SK-N-SH (cell line): Measurements from ENCODE around the gene ACACA. TPM values are rescaled to one million over a fixed set of nuclear protein-coding genes. Genes with fewer than 3 reads are reported as not detected.

ENCODE experiments used
- CTCF ChIA-PET: fragments of 300-600, 350-600 bp; formaldehyde crosslinking; extraction: SDS; loops from one replicate; lab custom pipeline; 2021; lab: Yijun Ruan, JAX
- POLR2A ChIA-PET: fragments of 350-600 bp; sonication (Branson Sonifier 250); formaldehyde crosslinking; extraction: SDS; loops from one replicate; lab custom pipeline; 2020; ENCODE audit warnings: antibody characterized with exemption, inconsistent platforms; lab: Yijun Ruan, JAX
- DNase-seq: peaks from one replicate; pipeline ENCODE4 v3.0.0; 2012
- H2AFZ ChIP-seq: fragments of 200-600 bp; sonication (generic); 2 replicates; pipeline ENCODE4 v1.8.1; 2016; ENCODE audit warnings: antibody characterized with exemption, mild to moderate bottlenecking, low read depth
- H3F3A ChIP-seq: fragments of 200-600 bp; sonication (generic); replicated peaks from 2 replicates; pipeline ENCODE3; 2016; ENCODE audit warnings: antibody characterized with exemption, mild to moderate bottlenecking; ENCODE audit not compliant: insufficient read depth
- H3K27ac ChIP-seq, 2 experiments: fragments of 200-500 bp in 1 of 2; fragments of 200-600 bp in 1 of 2; sonication (Bioruptor generic) in 1 of 2; sonication (generic), shearing (Covaris generic) in 1 of 2; 2 replicates each; pipeline versions ENCODE4 v1.5.1 to v1.6.1; 2014 to 2016; ENCODE audit warnings: low read depth in 2 of 2, inconsistent platforms in 1 of 2, low read length in 1 of 2, mild to moderate bottlenecking in 1 of 2, mixed read lengths in 1 of 2
- H3K27me3 ChIP-seq: fragments of 200-600 bp; sonication (generic), shearing (Covaris generic); 2 replicates; pipeline ENCODE4 v1.6.1; 2016; ENCODE audit warnings: mixed run types; ENCODE audit not compliant: insufficient read depth
- H3K36me3 ChIP-seq, 2 experiments: fragments of 200-500 bp in 1 of 2; fragments of 200-600 bp in 1 of 2; sonication (Bioruptor generic) in 1 of 2; sonication (generic) in 1 of 2; replicated peaks in 1 of 2; 2 replicates each; pipeline versions ENCODE3 to v1.5.1; 2014 to 2016; ENCODE audit warnings: low read length in 1 of 2, mild to moderate bottlenecking in 1 of 2; ENCODE audit not compliant: insufficient read depth in 2 of 2, control insufficient read depth in 1 of 2
- H3K4me1 ChIP-seq, 2 experiments: fragments of 200-500 bp in 1 of 2; fragments of 200-600 bp in 1 of 2; sonication (Bioruptor generic) in 1 of 2; sonication (generic), shearing (Covaris generic) in 1 of 2; 2 replicates each; pipeline versions ENCODE4 v1.5.1 to v1.6.1; 2014 to 2016; ENCODE audit warnings: low read depth in 1 of 2, low read length in 1 of 2, mixed run types in 1 of 2; ENCODE audit not compliant: insufficient read depth in 2 of 2, control insufficient read depth in 1 of 2
- H3K4me2 ChIP-seq: fragments of 200-600 bp; sonication (generic), shearing (Covaris generic); 2 replicates; pipeline ENCODE4 v1.6.1; 2017; ENCODE audit warnings: mixed run types
- H3K4me3 ChIP-seq, 2 experiments: fragments of 200-500 bp in 1 of 2; fragments of 200-600 bp in 1 of 2; sonication (Bioruptor generic) in 1 of 2; sonication (generic), shearing (Covaris generic) in 1 of 2; 2 replicates each; pipeline versions ENCODE4 v1.5.1 to v1.8.1; 2014 to 2016; ENCODE audit warnings: low read depth in 2 of 2, inconsistent platforms in 1 of 2, low read length in 1 of 2, mild to moderate bottlenecking in 1 of 2, mixed read lengths in 1 of 2, moderate library complexity in 1 of 2
- H3K79me2 ChIP-seq: fragments of 200-600 bp; sonication (generic); 2 replicates; pipeline ENCODE4 v1.8.1; 2017; ENCODE audit warnings: mild to moderate bottlenecking; ENCODE audit not compliant: insufficient read depth
- H3K9ac ChIP-seq: fragments of 200-600 bp; sonication (generic); 2 replicates; pipeline ENCODE4 v1.6.1; 2017; ENCODE audit warnings: mixed run types
- H3K9me2 ChIP-seq: fragments of 200-600 bp; sonication (generic); 2 replicates; pipeline ENCODE4 v1.6.1; 2017; ENCODE audit warnings: mixed run types
- H3K9me3 ChIP-seq: fragments of 200-600 bp; sonication (generic); 2 replicates; pipeline ENCODE4 v1.6.1; 2017; ENCODE audit warnings: mixed run types, mild to moderate bottlenecking, moderate library complexity
- H4K20me1 ChIP-seq: fragments of 200-600 bp; sonication (generic); 2 replicates; pipeline ENCODE4 v1.6.1; 2017; ENCODE audit warnings: mild to moderate bottlenecking, mixed run types; ENCODE audit not compliant: insufficient read depth
- CHD2 ChIP-seq: fragments of 150-350 bp; IDR thresholded peaks from 2 replicates; pipeline ENCODE4 v1.6.1; 2018; ENCODE audit warnings: low read length; ENCODE audit not compliant: partially characterized antibody
- ELF1 ChIP-seq: IDR thresholded peaks from 2 replicates; pipeline ENCODE4 v1.4.0; 2012
- EP300 ChIP-seq, 2 experiments: IDR thresholded peaks; 2 replicates each; pipeline versions ENCODE4 v1.4.0 to v1.6.1; 2012; ENCODE audit warnings: borderline replicate concordance in 1 of 2, low read depth in 1 of 2, low read length in 1 of 2
- FOSL2 ChIP-seq: IDR thresholded peaks from 2 replicates; pipeline ENCODE4 v1.4.0; 2012; ENCODE audit warnings: low read depth, mild to moderate bottlenecking, moderate library complexity, borderline replicate concordance
- GATA2 ChIP-seq: sonication (generic); formaldehyde crosslinking; IDR thresholded peaks from 2 replicates; pipeline ENCODE4 v1.5.0; 2020; ENCODE audit warnings: mild to moderate bottlenecking, missing genetic modification reagents
- JUND ChIP-seq: IDR thresholded peaks from 2 replicates; pipeline ENCODE4 v1.4.0; 2012
- MEF2A ChIP-seq: IDR thresholded peaks from 2 replicates; pipeline ENCODE4 v1.4.0; 2012; ENCODE audit warnings: low read depth, borderline replicate concordance
- MXI1 ChIP-seq: IDR thresholded peaks from 2 replicates; pipeline ENCODE4 v1.6.1; 2012; ENCODE audit warnings: mild to moderate bottlenecking, low read depth, low read length, improper control_type of control experiment
- NFIC ChIP-seq: IDR thresholded peaks from 2 replicates; pipeline ENCODE4 v1.4.0; 2012; ENCODE audit warnings: borderline replicate concordance
- NRF1 ChIP-seq: IDR thresholded peaks from 2 replicates; pipeline ENCODE4 v1.6.1; 2012; ENCODE audit warnings: low read depth, mild to moderate bottlenecking, low read length
- RFX5 ChIP-seq: IDR thresholded peaks from 2 replicates; pipeline ENCODE4 v1.6.1; 2012; ENCODE audit warnings: mild to moderate bottlenecking, improper control_type of control experiment, low read length
- SIN3A ChIP-seq: IDR thresholded peaks from 2 replicates; pipeline ENCODE4 v1.6.1; 2012; ENCODE audit warnings: low read depth, mild to moderate bottlenecking, low read length, moderate library complexity, borderline replicate concordance
- SMC3 ChIP-seq: IDR thresholded peaks from 2 replicates; pipeline ENCODE4 v1.6.1; 2012; ENCODE audit warnings: low read depth, low read length, improper control_type of control experiment
- TEAD4 ChIP-seq: IDR thresholded peaks from 2 replicates; pipeline ENCODE4 v1.4.0; 2012; ENCODE audit warnings: mild to moderate bottlenecking, borderline replicate concordance; ENCODE audit not compliant: insufficient read depth
- YY1 ChIP-seq: IDR thresholded peaks from 2 replicates; pipeline ENCODE4 v1.4.0; 2012; ENCODE audit warnings: low read depth, mild to moderate bottlenecking
- WGBS: methylation state at CpG from one replicate; pipeline ENCODE4 v1.1.6; 2017; ENCODE audit warnings: low lambda C conversion rate; 5-methylcytosine and 5-hydroxymethylcytosine counted together
- polyA plus RNA-seq, 3 experiments: library from polyadenylated mRNA; depleted of rRNA; stranded (reverse); fragments of >200 nt; gene quantifications; 2 replicates each; pipeline ENCODE4 v1.2.3, GENCODE V29; 2012
- TF ChIP-seq, protein P1 (sequence below): IDR thresholded peaks from 2 replicates; pipeline ENCODE4 v1.4.0; 2012; ENCODE audit warnings: low read depth
- TF ChIP-seq, protein P2 (sequence below): IDR thresholded peaks from 2 replicates; pipeline ENCODE4; 2012
- TF ChIP-seq, protein P3 (sequence below): fragments of 200-600 bp; sonication (generic); IDR thresholded peaks from 2 replicates; pipeline ENCODE4 v1.6.1; 2017; ENCODE audit warnings: antibody characterized with exemption, mild to moderate bottlenecking, moderate library complexity
- TF ChIP-seq, protein P4 (sequence below): IDR thresholded peaks from 2 replicates; pipeline ENCODE4 v1.4.0; 2012; ENCODE audit warnings: low read depth, borderline replicate concordance
- TF ChIP-seq, protein P5 (sequence below): fragments of 150-350 bp; IDR thresholded peaks from 2 replicates; pipeline ENCODE4 v1.6.1; 2017; ENCODE audit warnings: antibody characterized with exemption, low read length, low read depth, borderline replicate concordance

Gene ACACA
- polyA plus RNA-seq, 1 of the 3 experiments (the other 2 are of a cell fraction), result 27.2 TPM

GRCh38 chr17:37045351-37045922 is 361.2 kb downstream of the ACACA start:
- Histone ChIP-seq H3K4me2 (no peak overlapping the region), H3K9me3 (no peaks in the 10 kb centered on the region), H2AFZ (no peak overlapping the region), H3K27ac (no peak overlapping the region), H3K9me2 (no peaks in the 10 kb centered on the region), H4K20me1 (no peaks in the 10 kb centered on the region; the same call in 1 of the 2 replicates), H3K4me3 (no peak overlapping the region), H3K36me3 (peaks cover 14 to 15% of the 10 kb centered on the region in 2 experiments), H3K4me1 (peaks cover 0 to 2% of the 10 kb centered on the region in 2 experiments; a peak in 1 of 4 replicates), H3K79me2 (no peaks in the 10 kb centered on the region), H3K27me3 (no peaks in the 10 kb centered on the region), H3K9ac (no peak overlapping the region), H3F3A (peaks cover 4% of the 10 kb centered on the region)
- ChIA-PET CTCF (interaction anchor here (0.8 to 10.7 kb wide), 11 partner anchors 11 to 442 kb away, joined by 3 to 236 read pairs (median 19); partner anchors contain the start of gene MRM1), POLR2A (interaction anchor here (1.8 kb wide), 1 partner anchor 444 kb away, joined by 5 read pairs; the partner anchor contains the start of gene MRM1)
- no peak for TF ChIP-seq SMC3
- no peak for TF ChIP-seq MXI1
- no peak for TF ChIP-seq GATA2 (CRISPR knock-in tag)
- no peak for TF ChIP-seq RFX5
- no peak for TF ChIP-seq NFIC
- TF ChIP-seq SIN3A, result no peak
- TF ChIP-seq, protein P1, sequence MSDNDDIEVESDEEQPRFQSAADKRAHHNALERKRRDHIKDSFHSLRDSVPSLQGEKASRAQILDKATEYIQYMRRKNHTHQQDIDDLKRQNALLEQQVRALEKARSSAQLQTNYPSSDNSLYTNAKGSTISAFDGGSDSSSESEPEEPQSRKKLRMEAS, result no peak
- TF ChIP-seq, protein P2, sequence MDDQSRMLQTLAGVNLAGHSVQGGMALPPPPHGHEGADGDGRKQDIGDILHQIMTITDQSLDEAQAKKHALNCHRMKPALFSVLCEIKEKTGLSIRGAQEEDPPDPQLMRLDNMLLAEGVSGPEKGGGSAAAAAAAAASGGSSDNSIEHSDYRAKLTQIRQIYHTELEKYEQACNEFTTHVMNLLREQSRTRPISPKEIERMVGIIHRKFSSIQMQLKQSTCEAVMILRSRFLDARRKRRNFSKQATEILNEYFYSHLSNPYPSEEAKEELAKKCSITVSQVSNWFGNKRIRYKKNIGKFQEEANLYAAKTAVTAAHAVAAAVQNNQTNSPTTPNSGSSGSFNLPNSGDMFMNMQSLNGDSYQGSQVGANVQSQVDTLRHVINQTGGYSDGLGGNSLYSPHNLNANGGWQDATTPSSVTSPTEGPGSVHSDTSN, result no peak
- TF ChIP-seq YY1, result no peak
- WGBS, result 93% methylated on average over 7 of the region's 7 CpGs
- no peak for DNase-seq

DNA sequence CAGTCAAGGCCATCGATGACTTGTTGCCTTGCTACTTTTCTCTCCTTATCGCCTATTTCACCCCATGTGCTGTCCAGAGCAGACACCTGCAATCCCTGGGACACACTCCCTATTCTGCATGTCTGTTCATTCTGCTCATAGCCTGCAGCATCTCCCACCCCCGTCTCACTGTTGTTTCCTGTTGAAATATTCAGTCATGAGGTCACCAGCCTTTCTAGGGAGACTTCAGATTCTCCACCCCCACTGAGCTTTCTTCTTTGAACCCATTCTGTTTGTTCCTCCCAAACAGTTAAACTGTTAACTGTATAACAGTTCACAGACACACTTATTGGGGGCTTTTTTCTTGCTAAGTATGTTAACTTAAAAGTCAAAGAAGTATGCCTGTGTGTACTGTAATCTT is 363.4 kb downstream of the ACACA start:
- ChIA-PET CTCF (interaction anchor here (0.8 to 10.7 kb wide), 4 partner anchors 106 to 414 kb away, joined by 3 to 236 read pairs (median 4); partner anchors contain the start of gene LHX1), POLR2A (no interaction called here)
- no peak for DNase-seq
- Histone ChIP-seq H3F3A (peaks cover 4% of the 10 kb centered on the region), H3K4me3 (no peak overlapping the region), H3K4me2 (no peak overlapping the region), H3K27me3 (no peaks in the 10 kb centered on the region), H3K36me3 (peaks cover 10 to 11% of the 10 kb centered on the region in 2 experiments), H3K9me2 (no peaks in the 10 kb centered on the region), H3K79me2 (no peaks in the 10 kb centered on the region), H4K20me1 (no peaks in the 10 kb centered on the region; the same call in 1 of the 2 replicates), H3K9ac (no peak overlapping the region), H2AFZ (no peak overlapping the region), H3K9me3 (no peaks in the 10 kb centered on the region), H3K27ac (no peak overlapping the region), H3K4me1 (peaks cover 0 to 2% of the 10 kb centered on the region in 2 experiments; a peak in 2 of 4 replicates)
- WGBS, result 88% methylated on average over 3 of the region's 3 CpGs
- TF ChIP-seq, protein P2, result no peak
- no peak for TF ChIP-seq JUND
- no peak for TF ChIP-seq MXI1
- no peak for TF ChIP-seq FOSL2
- no peak for TF ChIP-seq NRF1
- TF ChIP-seq GATA2 (CRISPR knock-in tag), result no peak
- no peak for TF ChIP-seq TEAD4
- TF ChIP-seq SMC3, result no peak
- TF ChIP-seq YY1, result no peak
- TF ChIP-seq MEF2A, result no peak
- TF ChIP-seq, protein P3, sequence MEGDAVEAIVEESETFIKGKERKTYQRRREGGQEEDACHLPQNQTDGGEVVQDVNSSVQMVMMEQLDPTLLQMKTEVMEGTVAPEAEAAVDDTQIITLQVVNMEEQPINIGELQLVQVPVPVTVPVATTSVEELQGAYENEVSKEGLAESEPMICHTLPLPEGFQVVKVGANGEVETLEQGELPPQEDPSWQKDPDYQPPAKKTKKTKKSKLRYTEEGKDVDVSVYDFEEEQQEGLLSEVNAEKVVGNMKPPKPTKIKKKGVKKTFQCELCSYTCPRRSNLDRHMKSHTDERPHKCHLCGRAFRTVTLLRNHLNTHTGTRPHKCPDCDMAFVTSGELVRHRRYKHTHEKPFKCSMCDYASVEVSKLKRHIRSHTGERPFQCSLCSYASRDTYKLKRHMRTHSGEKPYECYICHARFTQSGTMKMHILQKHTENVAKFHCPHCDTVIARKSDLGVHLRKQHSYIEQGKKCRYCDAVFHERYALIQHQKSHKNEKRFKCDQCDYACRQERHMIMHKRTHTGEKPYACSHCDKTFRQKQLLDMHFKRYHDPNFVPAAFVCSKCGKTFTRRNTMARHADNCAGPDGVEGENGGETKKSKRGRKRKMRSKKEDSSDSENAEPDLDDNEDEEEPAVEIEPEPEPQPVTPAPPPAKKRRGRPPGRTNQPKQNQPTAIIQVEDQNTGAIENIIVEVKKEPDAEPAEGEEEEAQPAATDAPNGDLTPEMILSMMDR, result no peak
- no peak for TF ChIP-seq CHD2
- TF ChIP-seq SIN3A, result no peak
- TF ChIP-seq, protein P4, sequence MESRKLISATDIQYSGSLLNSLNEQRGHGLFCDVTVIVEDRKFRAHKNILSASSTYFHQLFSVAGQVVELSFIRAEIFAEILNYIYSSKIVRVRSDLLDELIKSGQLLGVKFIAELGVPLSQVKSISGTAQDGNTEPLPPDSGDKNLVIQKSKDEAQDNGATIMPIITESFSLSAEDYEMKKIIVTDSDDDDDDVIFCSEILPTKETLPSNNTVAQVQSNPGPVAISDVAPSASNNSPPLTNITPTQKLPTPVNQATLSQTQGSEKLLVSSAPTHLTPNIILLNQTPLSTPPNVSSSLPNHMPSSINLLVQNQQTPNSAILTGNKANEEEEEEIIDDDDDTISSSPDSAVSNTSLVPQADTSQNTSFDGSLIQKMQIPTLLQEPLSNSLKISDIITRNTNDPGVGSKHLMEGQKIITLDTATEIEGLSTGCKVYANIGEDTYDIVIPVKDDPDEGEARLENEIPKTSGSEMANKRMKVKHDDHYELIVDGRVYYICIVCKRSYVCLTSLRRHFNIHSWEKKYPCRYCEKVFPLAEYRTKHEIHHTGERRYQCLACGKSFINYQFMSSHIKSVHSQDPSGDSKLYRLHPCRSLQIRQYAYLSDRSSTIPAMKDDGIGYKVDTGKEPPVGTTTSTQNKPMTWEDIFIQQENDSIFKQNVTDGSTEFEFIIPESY, result no peak
- TF ChIP-seq EP300 (IDR thresholded peaks at IDR 0.05; ENCODE audit: borderline replicate concordance in 1 of 2, low read depth in 1 of 2, low read length in 1 of 2), result no peak
- TF ChIP-seq, protein P5, sequence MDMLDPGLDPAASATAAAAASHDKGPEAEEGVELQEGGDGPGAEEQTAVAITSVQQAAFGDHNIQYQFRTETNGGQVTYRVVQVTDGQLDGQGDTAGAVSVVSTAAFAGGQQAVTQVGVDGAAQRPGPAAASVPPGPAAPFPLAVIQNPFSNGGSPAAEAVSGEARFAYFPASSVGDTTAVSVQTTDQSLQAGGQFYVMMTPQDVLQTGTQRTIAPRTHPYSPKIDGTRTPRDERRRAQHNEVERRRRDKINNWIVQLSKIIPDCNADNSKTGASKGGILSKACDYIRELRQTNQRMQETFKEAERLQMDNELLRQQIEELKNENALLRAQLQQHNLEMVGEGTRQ, result no peak
- TF ChIP-seq ELF1, result no peak
